CD4-positive, alpha-beta T cell treated with Interleukin-15 for 4 hours (primary cell): ENCODE results near the gene ANKRD30A.
"Not testable (repeated sequence)": the region's sequence is repeated elsewhere in the genome, so short reads cannot be mapped to it uniquely, and the experiment has no call there.

ENCODE experiments used
- DNase-seq: peaks from one replicate; pipeline ENCODE4 v3.0.0-alpha.2; 2020; ENCODE audit warnings: low spot score

ANKRD30A gene

DNA sequence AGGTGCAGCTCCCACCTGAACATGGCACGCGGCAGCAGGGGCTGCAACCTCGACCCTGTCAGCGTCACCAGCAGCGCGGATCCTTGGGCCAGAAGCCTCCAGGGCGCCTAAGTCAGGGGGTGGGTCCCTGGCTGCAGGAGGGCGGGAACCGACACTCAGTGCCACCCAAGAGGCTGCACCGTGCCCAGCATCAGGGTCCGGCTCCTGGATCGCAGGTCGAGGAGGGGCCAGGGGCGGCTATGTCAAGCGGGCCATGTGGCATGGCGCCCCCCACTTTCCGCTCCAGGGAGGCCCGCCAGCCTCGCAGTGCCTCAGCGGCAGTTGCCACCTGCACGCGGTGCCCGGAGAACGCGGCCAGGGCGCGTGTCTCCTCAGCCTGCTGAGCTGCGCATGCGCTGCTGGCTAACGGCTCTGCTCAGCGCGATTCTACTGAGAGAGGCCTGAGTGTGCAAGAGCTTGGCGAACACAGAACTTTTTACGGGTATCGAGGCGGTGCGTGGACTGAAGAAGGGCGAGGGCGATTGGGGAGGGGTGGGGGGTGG is at the start of gene ANKRD30A:
TSS of gene ANKRD30A (plus strand) at position 408 of the 542 bp plus-strand sequence. CDS start 190 bp downstream, outside the sequence.
- DNase-seq = no peak

DNA sequence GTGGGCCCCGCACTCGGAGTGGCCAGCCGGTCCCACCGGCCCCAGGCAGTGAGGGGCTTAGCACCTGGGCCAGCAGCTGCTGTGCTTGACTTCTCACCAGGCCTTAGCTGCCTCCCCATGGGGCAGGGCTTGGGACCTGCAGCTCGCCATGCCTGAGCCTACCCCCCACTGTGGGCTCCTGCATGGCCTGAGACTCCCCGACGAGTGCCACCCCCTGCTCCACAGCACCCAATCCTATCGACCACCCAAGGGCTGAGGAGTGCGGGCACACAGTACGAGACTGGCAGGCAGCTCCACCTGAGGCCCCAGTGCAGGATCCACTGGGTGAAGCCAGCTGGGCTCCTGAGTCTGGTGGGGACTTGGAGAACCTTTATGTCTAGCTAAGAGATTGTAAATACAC is 49.3 kb upstream of the ANKRD30A start:
- not testable (repeated sequence) for DNase-seq

DNA sequence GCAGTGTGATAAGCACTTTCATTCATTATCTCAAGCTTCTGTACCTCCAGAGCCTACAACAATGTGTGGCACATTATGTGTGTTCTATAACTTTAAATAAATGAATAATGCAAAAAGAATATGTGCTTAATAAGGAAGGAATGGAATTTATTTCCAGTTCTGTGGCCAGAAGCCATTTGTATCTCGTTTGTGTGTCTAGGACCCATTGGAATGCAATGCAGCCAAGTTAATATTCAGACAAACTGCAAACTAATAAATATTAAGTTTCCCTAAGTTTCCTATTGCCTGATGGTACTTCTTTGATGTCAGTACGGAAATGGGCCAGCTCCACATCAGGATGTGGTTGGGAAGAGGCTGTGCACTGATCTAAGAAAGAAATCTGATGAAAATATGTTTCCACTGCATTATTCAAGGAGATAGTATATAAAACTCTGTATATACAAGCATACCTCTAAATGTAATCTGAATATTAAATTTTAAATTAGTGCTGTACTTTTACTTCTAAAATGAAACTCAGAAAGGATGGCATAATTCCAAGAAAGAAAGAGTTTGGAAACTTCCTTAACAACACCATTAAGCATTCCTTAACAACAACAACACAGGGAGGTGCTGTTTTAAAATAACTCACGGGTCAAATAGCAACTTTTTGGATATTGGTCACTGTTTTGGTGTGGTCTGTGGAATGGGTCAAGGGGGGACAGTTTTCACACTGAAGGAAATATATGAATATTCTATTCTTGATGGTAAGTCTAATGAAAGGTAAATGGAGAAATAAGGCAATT is 29.4 kb upstream of the ANKRD30A start:
- DNase-seq = no peak

DNA sequence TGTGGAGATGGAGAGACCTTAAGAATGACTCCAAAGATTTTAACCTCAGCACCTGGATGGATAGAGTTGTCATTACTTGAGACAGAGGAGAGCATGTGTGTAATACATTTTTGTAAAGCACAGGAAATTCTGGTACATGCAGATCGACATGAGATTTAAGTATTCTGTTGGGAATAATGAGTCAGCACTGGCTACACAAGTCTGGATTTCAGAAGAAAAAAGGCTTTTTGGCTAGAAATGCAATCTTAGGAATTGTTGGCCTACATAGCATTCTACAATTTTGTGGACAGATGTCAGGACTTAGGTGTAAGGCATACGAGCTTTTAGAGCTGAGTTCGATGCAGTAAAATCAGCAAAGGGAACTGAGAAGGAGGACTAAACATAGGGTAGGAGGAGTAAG is 24.1 kb upstream of the ANKRD30A start:
- DNase-seq = no peak

DNA sequence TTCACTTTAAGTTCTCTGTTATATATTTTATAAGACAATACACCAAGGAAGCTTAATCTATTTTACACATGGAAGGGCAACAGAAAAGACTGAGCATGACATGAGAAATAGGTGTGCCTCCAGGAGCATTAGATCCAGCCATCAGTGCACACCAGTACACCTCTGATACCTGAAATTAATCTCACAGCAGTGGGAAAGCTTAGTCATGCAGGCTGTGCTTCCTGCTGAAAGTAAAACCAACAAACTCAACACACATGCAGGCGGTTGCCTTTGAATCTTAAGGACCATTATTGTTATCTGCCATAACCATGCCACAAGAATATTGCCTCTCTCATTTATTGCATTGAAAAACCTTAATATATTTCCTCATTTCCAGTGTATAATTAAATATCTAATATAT is 16.4 kb upstream of the ANKRD30A start:
- no peak for DNase-seq

GRCh38 chr10:37124532-37124931 is 866 bp upstream of the ANKRD30A start:
- DNase-seq = no peak

DNA sequence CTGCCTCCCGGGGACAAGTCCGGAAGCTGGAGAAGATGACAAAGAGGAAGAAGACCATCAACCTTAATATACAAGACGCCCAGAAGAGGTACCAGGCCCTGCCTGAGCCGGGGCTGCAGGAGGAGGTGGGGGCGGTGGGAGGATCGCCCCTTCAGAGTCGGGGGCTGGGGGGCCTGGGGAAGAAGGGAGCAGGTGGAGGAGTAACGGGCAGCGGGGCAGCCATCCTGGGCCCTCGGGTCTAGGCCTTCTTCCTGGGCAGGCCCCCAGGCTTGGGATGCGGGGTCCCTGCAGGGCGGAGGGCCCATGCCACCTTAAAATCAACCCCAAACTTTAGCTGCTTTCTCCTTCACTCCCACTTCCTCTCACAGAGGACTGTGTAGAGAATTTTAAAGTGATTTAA is 523 bp downstream of the ANKRD30A start:
- DNase-seq = no peak

DNA sequence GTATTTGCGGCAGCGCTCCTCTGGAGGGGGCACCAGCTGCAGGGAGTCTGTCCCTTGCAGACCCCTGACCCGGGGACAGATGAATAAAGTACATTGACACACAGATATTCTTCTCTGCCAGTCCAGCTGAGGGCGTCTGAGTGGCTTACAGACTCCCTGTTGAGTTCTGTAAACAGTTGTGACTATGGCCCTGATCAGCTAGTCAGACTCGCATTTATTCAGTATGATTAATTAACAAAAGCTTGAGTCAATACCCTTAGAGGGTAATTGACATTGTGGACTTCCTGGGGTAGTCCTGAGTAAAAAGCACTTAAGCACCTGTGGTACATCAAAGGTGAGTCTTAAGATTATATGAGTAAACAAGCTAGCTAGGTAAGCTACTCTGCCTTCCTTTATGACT is 21.0 kb downstream of the ANKRD30A start:
- DNase-seq = no peak

GRCh38 chr10:37162430-37162829 is 37.0 kb downstream of the ANKRD30A start:
- DNase-seq = not testable (repeated sequence)

- not testable (repeated sequence) for DNase-seq
Observed at GRCh38 chr10:37171945-37172344, 46.5 kb downstream of the ANKRD30A start.

- DNase-seq = not testable (repeated sequence)
Observed at GRCh38 chr10:37178296-37178695, 52.9 kb downstream of the ANKRD30A start.

GRCh38 chr10:37182719-37183118 is 57.3 kb downstream of the ANKRD30A start:
- DNase-seq = not testable (repeated sequence)

DNA sequence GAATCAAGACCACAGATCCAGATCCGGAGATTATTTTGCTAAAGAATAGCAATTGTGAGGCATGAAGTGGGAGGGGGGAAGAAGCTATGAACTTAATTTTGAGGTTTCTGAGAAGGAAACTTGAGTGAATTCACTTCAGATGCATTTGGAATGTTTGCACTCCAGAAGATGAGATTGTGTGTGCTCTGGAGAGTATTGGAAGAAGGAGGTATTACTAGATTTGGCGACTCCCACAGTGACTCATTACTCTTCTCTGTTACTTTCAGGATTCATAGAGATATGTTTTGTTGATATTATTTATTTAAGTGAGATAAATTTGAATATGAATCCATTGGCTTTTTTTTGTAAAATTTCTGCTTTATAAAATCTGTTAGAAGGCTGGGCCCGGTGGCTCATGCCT is 80.7 kb downstream of the ANKRD30A start:
- no peak for DNase-seq

GRCh38 chr10:37220866-37221265 is 95.5 kb downstream of the ANKRD30A start:
- no peak for DNase-seq

- no peak for DNase-seq
Observed at GRCh38 chr10:37222046-37222445, 96.6 kb downstream of the ANKRD30A start.

DNA sequence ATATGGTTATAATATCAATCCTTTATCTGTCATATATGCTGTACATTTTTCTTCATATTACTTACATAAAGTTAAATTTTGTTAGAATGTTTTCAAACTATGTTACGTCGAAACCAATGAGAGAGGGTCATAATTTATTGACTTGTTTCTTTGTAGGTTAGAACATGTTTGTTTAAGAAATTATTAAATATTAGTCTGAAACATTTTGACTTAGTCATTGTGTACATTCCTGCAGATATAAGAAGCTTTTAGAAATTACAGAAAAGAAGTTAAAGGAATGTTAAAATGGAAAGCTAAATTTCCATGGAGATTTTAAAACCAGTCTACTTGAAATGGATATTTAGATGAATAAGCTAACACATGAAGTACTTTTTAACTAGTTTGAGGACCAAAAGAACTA is 99.8 kb downstream of the ANKRD30A start:
- no peak for DNase-seq

DNA sequence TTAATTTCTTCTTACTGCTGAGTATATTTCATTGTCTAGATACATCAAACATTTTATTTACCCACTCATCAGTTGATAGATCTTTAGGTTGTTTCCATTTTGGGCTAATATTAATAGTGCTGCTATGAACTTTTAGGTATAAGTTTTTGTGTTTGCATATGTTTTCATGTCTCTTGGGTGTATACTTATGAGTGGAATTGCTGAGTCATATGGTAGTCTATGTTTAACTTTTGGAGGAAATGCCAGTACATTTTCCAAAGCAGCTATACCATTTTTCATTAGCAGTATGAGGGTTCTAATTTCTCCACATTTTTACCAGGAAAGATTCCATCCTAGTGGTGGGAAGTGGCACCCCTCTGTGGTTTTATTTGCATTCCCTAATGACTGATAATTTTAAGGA is 101.1 kb downstream of the ANKRD30A start:
- no peak for DNase-seq

DNA sequence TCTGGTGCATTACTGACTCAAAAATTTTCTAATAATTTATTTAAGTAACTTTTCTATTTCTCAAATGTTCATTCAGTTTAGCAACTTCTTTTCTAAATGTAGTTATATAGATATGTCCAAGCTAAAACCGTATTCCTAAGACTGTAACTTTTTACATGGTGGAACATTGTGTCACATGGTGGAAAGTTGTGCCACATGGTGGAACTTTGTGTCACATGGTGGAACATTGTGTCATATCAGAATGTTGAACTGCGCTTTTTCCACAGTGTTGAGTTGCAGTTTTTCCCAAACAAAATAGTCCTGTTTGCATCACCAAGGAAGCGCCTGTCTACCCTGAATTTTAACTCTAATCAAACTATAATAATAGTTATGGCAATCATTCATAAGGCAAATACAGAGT is 109.3 kb downstream of the ANKRD30A start:
- no peak for DNase-seq

DNA sequence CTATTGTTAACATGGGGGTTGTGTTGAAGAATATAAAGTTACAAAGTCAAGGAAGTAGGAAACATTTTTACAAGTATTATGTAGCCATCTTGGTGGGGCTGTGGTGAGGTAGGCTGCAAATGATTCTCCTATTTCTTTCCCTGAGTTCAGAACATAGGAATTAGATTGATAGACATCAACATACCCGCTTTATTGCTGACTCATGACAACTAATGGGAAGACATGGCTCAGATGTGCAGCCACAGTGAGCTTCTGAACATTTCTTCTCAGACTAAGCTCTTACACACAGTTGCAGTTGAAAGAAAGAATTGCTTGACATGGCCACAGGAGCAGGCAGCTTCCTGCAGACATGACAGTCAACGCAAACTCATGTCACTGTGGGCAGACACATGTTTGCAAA is 110.7 kb downstream of the ANKRD30A start:
- DNase-seq = no peak

DNA sequence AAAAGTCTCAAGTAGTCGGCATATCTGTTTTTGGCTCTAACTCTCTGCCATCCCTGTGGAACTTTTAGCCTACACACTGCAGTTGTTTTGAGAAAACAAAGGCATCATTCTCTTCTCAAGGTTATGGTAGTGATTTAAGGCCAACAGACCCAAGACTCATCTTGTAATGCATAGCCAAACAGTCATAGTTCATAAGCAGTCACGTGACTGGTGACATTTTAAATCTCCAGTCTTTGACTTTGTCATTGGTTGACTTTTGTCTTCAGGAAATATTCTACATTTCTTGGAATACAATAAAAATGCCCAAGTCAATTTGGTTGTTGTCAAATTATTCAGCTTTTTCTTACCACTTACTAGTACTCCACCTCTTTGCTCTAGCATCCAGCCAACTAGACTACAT is 114.8 kb downstream of the ANKRD30A start:
- DNase-seq = no peak

DNA sequence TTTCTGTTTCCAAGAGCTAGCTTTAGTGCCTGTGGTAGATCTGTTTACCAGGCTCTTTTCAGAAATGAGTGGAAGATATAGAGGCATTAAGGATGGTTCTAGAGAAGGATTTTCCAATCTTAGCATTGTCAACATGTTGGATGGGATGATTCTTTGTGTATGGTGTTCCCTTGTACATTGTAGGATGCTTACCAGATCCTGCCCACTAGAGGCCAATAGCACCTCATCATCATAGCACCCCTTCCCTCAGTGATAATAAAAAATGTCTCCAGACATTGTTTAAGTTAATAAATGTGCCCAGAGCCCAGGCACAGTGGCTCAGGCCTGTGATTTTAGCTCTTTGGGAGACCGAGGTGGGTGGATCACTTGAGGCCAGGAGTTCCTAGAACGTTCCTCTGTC is 121.2 kb downstream of the ANKRD30A start:
- no peak for DNase-seq

DNA sequence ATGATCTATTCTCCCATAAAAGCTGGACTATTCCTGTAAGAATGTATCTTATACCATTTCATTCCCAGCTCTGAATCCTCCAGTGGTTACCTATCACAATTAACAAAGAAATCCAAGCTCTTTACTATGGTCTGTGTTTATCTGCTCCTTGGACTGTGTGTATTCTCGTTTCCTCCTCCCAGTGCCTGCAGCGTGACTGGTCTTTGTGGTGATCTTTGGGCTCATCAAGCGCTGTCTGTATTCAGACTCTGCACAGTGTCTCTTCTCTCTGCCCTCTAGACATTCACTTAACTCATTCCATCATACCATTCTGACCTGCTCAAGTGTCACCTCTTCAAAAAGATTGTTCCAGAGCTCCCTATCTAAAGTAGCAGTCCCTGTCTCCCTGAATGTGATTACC is 130.4 kb downstream of the ANKRD30A start:
- DNase-seq = not testable (repeated sequence)

GRCh38 chr10:37263304-37263703 is 137.9 kb downstream of the ANKRD30A start:
- DNase-seq = no peak

GRCh38 chr10:37268266-37268665 is 142.9 kb downstream of the ANKRD30A start:
- no peak for DNase-seq
